Esophagus squamous epithelium (tissue), 5 donors: Measurements from ENCODE around the gene CFAP44. TPM values are rescaled to one million over a fixed set of nuclear protein-coding genes. Genes with fewer than 3 reads are reported as not detected.

Source experiments
- DNase-seq: peaks from one replicate; lab custom pipeline; 2025; lab: John Stamatoyannopoulos, UW
- H3K27ac ChIP-seq, 4 donors: fragments of 200-600 bp; sonication (generic); one replicate each; pipeline ENCODE4 v1.5.1; 2016 to 2019; ENCODE audit warnings: mild to moderate bottlenecking in 1 of 4
- H3K27me3 ChIP-seq, 4 donors: fragments of 200-600 bp; sonication (generic); 1 replicate in 3 of 4; 2 replicates in 1 of 4; pipeline versions ENCODE4 v1.5.1 to v1.6.0; 2017 to 2021; ENCODE audit warnings: antibody characterized with exemption in 1 of 4
- H3K36me3 ChIP-seq, 3 donors: fragments of 200-600 bp; sonication (generic); one replicate each; pipeline ENCODE4 v1.5.1; 2016 to 2019
- H3K4me1 ChIP-seq, 3 donors: fragments of 200-600 bp; sonication (generic); one replicate each; pipeline ENCODE4 v1.5.1; 2017 to 2019
- H3K4me3 ChIP-seq, 4 donors: fragments of 200-600 bp; sonication (generic); 1 replicate in 3 of 4; 2 replicates in 1 of 4; pipeline ENCODE4 v1.5.1; 2016 to 2019; ENCODE audit warnings: mild to moderate bottlenecking in 2 of 4, moderate library complexity in 1 of 4
- H3K9me3 ChIP-seq, 3 donors: fragments of 200-600 bp; sonication (generic); one replicate each; pipeline ENCODE4 v1.5.1; 2016 to 2019
- CTCF ChIP-seq, 6 experiments: fragments of 450-650 bp in 4 of 6; fragments of 200-600 bp in 2 of 6; sonication (generic) in 2 of 6; IDR thresholded peaks; one replicate each; pipeline ENCODE4 v1.5.1; 2016 to 2019; ENCODE audit warnings: antibody characterized with exemption in 6 of 6, mild to moderate bottlenecking in 4 of 6, moderate library complexity in 4 of 6
- POLR2A ChIP-seq, 4 donors: fragments of 450-650 bp; IDR thresholded peaks; one replicate each; pipeline ENCODE4 v1.6.1; 2017; ENCODE audit warnings: antibody characterized with exemption in 4 of 4, mild to moderate bottlenecking in 4 of 4, moderate library complexity in 3 of 4
- WGBS, 2 donors: methylation state at CpG; one replicate each; pipeline ENCODE4 v1.1.5; 2018; 5-methylcytosine and 5-hydroxymethylcytosine counted together
- intact Hi-C: fragments of 100-400 bp; cut with DNase I; formaldehyde crosslinking; loops from one replicate; pipeline ENCODE4 v1.15.0; 2022
- total RNA-seq, 4 donors: library from RNA; depleted of rRNA; stranded (reverse); fragments of >200 nt; gene quantifications; one replicate each; pipeline ENCODE4 v1.1.0, GENCODE V29; 2016
- donor health status: DM: yes; HTN: yes; CAD: no.

CFAP44 gene
- total RNA-seq, 4 donors from 2014 or later, result 1.3 to 8.6 (median 2.8) TPM

GRCh38 chr3:113438224-113438623 is 3.1 kb downstream of the CFAP44 start:
- no peak for DNase-seq
- H3K9me3 ChIP-seq, result no peaks in the 10 kb centered on the region
- no peak overlapping the region for H3K27ac ChIP-seq
- H3K27me3 ChIP-seq, result no peaks in the 10 kb centered on the region
- H3K36me3 ChIP-seq, result peaks cover 0 to 6% (median 0%) of the 10 kb centered on the region in 3 donors
- no peak for TF ChIP-seq CTCF (IDR thresholded peaks at IDR 0.05)
- TF ChIP-seq POLR2A (IDR thresholded peaks at IDR 0.05), result no peak
- H3K4me3 ChIP-seq, result no peak overlapping the region
- H3K4me1 ChIP-seq, result peaks cover 0 to 11% (median 0%) of the 10 kb centered on the region in 3 donors
- intact Hi-C loops, result no loop called here

DNA sequence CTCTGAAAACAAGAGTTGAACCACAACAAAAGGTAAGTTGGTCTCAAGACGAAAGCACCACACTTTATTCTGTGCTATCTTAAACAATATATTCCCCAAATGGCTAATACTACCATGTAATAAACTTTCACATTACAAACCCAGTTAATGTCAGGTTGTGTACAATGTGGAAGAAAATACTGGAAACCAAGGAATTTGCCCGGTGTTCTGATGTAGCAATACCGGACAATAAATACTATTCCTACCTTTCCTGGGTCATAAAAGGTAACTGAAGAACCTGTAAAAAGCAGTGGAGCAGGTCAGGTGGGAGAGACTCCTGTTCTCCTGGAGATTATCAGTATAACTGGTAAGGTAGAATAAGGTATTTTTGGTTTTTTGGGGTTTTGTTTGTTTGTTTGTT is 3.9 kb downstream of the CFAP44 start:
- no peaks in the 10 kb centered on the region for H3K27me3 ChIP-seq
- peaks cover 0 to 11% (median 0%) of the 10 kb centered on the region in 3 donors for H3K4me1 ChIP-seq
- TF ChIP-seq CTCF (IDR thresholded peaks at IDR 0.05) (no peak), POLR2A (IDR thresholded peaks at IDR 0.05) (no peak)
- no peak for DNase-seq
- no peak overlapping the region for H3K27ac ChIP-seq
- peaks cover 0 to 6% (median 0%) of the 10 kb centered on the region in 3 donors for H3K36me3 ChIP-seq
- no peak overlapping the region for H3K4me3 ChIP-seq
- H3K9me3 ChIP-seq, result no peaks in the 10 kb centered on the region
- 61 to 64% methylated on average over 3 of the region's 3 CpGs for WGBS, 2 donors
- intact Hi-C loops, result no loop called here

GRCh38 chr3:113436809-113437208 is 4.5 kb downstream of the CFAP44 start:
- Histone ChIP-seq H3K9me3 (no peaks in the 10 kb centered on the region), H3K4me3 (no peak overlapping the region), H3K36me3 (peaks cover 0 to 6% (median 0%) of the 10 kb centered on the region in 3 donors), H3K27ac (no peak overlapping the region), H3K4me1 (peaks cover 0 to 10% (median 0%) of the 10 kb centered on the region in 3 donors), H3K27me3 (no peaks in the 10 kb centered on the region)
- intact Hi-C loops, result no loop called here
- DNase-seq, result no peak
- 92% methylated on average over 1 of the region's 1 CpG for WGBS, 2 donors
- TF ChIP-seq CTCF (IDR thresholded peaks at IDR 0.05), result no peak
- TF ChIP-seq POLR2A (IDR thresholded peaks at IDR 0.05), result no peak

DNA sequence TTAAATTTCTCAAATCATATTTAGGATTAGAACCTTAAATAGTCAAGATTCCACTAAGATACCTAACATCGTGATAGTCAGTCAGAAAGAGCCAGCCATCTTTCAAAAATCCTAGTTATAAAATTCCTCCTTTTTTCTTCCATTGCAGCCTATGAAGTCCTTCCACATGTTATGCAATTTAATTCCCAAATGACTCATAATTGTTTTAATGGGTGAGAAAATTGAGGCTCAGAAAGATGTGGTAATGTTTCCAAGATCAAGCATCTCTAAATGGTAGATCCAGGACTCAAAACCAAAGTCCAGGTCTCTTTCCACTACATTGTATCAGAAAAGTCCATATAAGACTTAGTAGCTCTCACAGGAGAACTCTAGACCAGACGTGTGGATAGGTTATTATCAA is 9.5 kb downstream of the CFAP44 start:
- no peak overlapping the region for H3K27ac ChIP-seq
- intact Hi-C loops, result no loop called here
- no peaks in the 10 kb centered on the region for H3K9me3 ChIP-seq
- peaks cover 0 to 18% (median 0%) of the 10 kb centered on the region in 3 donors for H3K36me3 ChIP-seq
- no peaks in the 10 kb centered on the region for H3K4me1 ChIP-seq
- no peak overlapping the region for H3K4me3 ChIP-seq
- DNase-seq, result no peak
- WGBS, 2 donors, result 68 to 71% methylated on average over 2 of the region's 2 CpGs
- no peak for TF ChIP-seq POLR2A (IDR thresholded peaks at IDR 0.05)
- TF ChIP-seq CTCF (IDR thresholded peaks at IDR 0.05), result no peak
- no peaks in the 10 kb centered on the region for H3K27me3 ChIP-seq

DNA sequence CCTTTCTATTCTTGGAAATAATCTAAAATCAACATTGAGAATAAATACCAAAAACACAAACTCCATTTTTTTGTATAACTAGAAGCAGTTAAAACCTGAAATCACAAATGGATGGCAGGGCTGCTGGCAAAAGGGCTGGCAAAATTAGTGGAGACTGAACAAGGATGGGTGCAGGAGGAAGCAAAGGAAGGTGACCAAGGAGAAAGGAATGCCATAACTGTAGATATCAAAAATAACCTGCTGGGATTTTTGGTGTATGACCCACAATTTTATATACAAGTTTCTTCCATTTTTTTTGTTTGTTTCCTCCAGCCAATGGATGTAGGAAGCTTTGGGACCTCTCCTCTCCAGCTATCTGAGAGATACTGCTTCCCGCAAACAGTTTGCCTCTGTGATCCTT is 12.7 kb downstream of the CFAP44 start:
- DNase-seq, result no peak
- Histone ChIP-seq H3K27ac (no peak overlapping the region), H3K36me3 (peaks cover 0 to 43% (median 9%) of the 10 kb centered on the region in 3 donors), H3K27me3 (no peaks in the 10 kb centered on the region), H3K9me3 (no peaks in the 10 kb centered on the region), H3K4me1 (no peaks in the 10 kb centered on the region), H3K4me3 (no peak overlapping the region)
- WGBS, 2 donors, result 96 to 100% methylated on average over 1 of the region's 1 CpG
- intact Hi-C loops, result no loop called here
- no peak for TF ChIP-seq POLR2A (IDR thresholded peaks at IDR 0.05)
- TF ChIP-seq CTCF (IDR thresholded peaks at IDR 0.05), result no peak
